GM12864 (cell line): Measurements from ENCODE around the gene NHS.

Experiments used
- DNase-seq: peaks from one replicate; pipeline ENCODE4 v3.0.0-alpha.2; 2011; ENCODE audit warnings: low read depth
- H3K4me3 ChIP-seq: 2 replicates; pipeline ENCODE4 v1.5.1; 2011; ENCODE audit warnings: mild to moderate bottlenecking, low read depth, low read length, control low read depth
- TF ChIP-seq, protein P1 (sequence below): IDR thresholded peaks from 2 replicates; pipeline ENCODE4 v1.5.1; 2011; ENCODE audit warnings: low read depth, mild to moderate bottlenecking, moderate library complexity, low read length, control low read depth, inconsistent platforms; ENCODE audit errors: missing control alignments

The NHS gene

DNA sequence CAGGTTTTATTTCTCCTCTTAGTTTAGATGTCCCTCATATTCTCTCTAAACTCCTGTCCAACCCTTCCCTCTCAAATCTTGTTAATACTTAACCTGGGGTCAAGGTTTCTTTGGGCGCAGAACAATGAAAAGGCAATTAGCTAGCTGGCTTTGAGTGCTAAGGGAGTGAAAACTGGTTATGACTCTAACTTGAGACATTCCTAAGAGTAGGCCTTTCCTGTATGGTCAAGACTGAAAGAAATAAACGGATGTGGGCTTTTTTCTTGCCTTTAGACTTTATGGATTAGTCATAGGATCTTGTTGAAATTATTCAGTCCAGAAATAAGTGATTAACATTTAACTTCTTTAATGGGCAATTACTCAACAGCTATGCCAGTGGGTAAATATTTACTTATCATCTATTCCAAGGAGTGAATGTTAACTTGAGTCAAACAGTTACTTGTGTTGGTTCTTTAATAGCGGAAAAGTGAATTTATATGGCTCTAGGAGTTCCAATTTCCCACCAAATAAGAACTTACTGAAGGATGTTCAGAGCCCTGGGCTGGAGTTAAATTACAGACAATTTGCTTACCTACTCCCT is 220.5 kb downstream of the NHS start:
- DNase-seq, result no peak
- no peak overlapping the region for H3K4me3 ChIP-seq
- TF ChIP-seq, protein P1, sequence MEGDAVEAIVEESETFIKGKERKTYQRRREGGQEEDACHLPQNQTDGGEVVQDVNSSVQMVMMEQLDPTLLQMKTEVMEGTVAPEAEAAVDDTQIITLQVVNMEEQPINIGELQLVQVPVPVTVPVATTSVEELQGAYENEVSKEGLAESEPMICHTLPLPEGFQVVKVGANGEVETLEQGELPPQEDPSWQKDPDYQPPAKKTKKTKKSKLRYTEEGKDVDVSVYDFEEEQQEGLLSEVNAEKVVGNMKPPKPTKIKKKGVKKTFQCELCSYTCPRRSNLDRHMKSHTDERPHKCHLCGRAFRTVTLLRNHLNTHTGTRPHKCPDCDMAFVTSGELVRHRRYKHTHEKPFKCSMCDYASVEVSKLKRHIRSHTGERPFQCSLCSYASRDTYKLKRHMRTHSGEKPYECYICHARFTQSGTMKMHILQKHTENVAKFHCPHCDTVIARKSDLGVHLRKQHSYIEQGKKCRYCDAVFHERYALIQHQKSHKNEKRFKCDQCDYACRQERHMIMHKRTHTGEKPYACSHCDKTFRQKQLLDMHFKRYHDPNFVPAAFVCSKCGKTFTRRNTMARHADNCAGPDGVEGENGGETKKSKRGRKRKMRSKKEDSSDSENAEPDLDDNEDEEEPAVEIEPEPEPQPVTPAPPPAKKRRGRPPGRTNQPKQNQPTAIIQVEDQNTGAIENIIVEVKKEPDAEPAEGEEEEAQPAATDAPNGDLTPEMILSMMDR, result no peak

DNA sequence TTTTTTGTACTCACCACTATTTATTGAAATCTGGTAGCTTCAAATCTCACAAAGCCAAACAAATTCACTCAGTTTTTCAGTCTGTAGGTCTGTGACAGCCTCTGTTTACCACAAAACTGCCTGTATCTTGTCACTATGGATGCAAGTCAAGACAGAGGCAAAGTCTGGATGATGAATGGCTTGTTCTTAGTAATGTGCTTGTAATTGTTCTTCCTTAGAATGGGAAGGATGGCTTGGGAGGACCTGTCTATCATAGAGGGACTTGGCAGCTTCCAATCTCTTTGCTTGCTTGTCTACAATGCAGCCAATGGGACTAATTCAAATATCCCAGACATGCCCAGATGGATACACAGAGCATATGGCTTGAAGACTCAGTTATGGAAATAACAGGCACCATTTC is 221.1 kb downstream of the NHS start:
- TF ChIP-seq, protein P1, result no peak
- H3K4me3 ChIP-seq, result no peak overlapping the region
- no peak for DNase-seq

GRCh38 chrX:17596546-17597205 is 221.7 kb downstream of the NHS start:
- H3K4me3 ChIP-seq, result no peak overlapping the region
- TF ChIP-seq, protein P1, result no peak
- DNase-seq, result no peak

GRCh38 chrX:17597327-17597726 is 222.3 kb downstream of the NHS start:
- TF ChIP-seq, protein P1, result no peak
- no peak for DNase-seq
- H3K4me3 ChIP-seq, result no peak overlapping the region

- no peak for DNase-seq
- TF ChIP-seq, protein P1, result no peak
- H3K4me3 ChIP-seq, result no peak overlapping the region
These were observed 222.9 kb downstream of the NHS start for GRCh38 chrX:17597836-17598439.

- TF ChIP-seq, protein P1, result no peak
- DNase-seq, result no peak
- H3K4me3 ChIP-seq, result no peak overlapping the region
These were observed 226.6 kb downstream of the NHS start for GRCh38 chrX:17601441-17602200.
